ENCODE measurements around the gene RGS17. TPM values are rescaled to one million over a fixed set of nuclear protein-coding genes. Genes with fewer than 3 reads are reported as not detected.

Gene RGS17
- total RNA-seq, 1 donor from 2014 or later: 8.1 TPM

- no peak overlapping the region for H3K27ac ChIP-seq
- peaks cover 3% of the 10 kb centered on the region for H3K36me3 ChIP-seq
- peaks cover 16% of the 10 kb centered on the region for H3K4me1 Mint-ChIP-seq
- H3K4me2 ChIP-seq: no peak overlapping the region
- no peaks in the 10 kb centered on the region for H4K20me1 ChIP-seq (ENCODE audit: low read depth)
- TF ChIP-seq EZH2phosphoT487 (IDR thresholded peaks at IDR 0.05) (no peak), CTCF (IDR thresholded peaks at IDR 0.05) (no peak), EZH2 (IDR thresholded peaks at IDR 0.05) (no peak)
- no peaks in the 10 kb centered on the region for H3K79me2 ChIP-seq (ENCODE audit: low read depth)
- H2AFZ ChIP-seq (replicated peaks): no peak overlapping the region
- peaks cover 7% of the 10 kb centered on the region for H3K9me3 Mint-ChIP-seq
- H3K27me3 Mint-ChIP-seq (ENCODE audit: insufficient read depth, low read depth): peaks cover 2% of the 10 kb centered on the region
- H3F3A ChIP-seq (ENCODE audit: low read depth): no peaks in the 10 kb centered on the region
- DNase-seq (ENCODE audit: low spot score): no peak
- peaks cover 6% of the 10 kb centered on the region for H3K36me3 Mint-ChIP-seq
- H3K4me3 ChIP-seq: no peak overlapping the region
- H3K27me3 ChIP-seq: no peaks in the 10 kb centered on the region
- peaks cover 3% of the 10 kb centered on the region for H3K4me1 ChIP-seq
- peaks cover under 1% of the 10 kb centered on the region for H3K9me3 ChIP-seq (ENCODE audit: low read depth)
- no peak overlapping the region for H3K4me3 Mint-ChIP-seq
- H3K9ac ChIP-seq: no peak overlapping the region
- H3K27ac Mint-ChIP-seq: no peak overlapping the region
These were observed 72.8 kb downstream of the RGS17 start for GRCh38 chr6:153058291-153058690.

- TF ChIP-seq CTCF (IDR thresholded peaks at IDR 0.05) (no peak), EZH2 (IDR thresholded peaks at IDR 0.05) (no peak), EZH2phosphoT487 (IDR thresholded peaks at IDR 0.05) (no peak)
- H3K27me3 Mint-ChIP-seq (ENCODE audit: insufficient read depth, low read depth): peaks cover 2% of the 10 kb centered on the region
- Histone ChIP-seq H3K79me2 (ENCODE audit: low read depth) (no peaks in the 10 kb centered on the region), H3K4me1 (peaks cover 3% of the 10 kb centered on the region), H4K20me1 (ENCODE audit: low read depth) (no peaks in the 10 kb centered on the region), H2AFZ (replicated peaks) (no peak overlapping the region), H3K4me3 (no peak overlapping the region), H3K9ac (no peak overlapping the region), H3K36me3 (no peaks in the 10 kb centered on the region), H3K27me3 (no peaks in the 10 kb centered on the region), H3F3A (ENCODE audit: low read depth) (no peaks in the 10 kb centered on the region), H3K4me2 (no peak overlapping the region), H3K9me3 (ENCODE audit: low read depth) (no peaks in the 10 kb centered on the region), H3K27ac (no peak overlapping the region)
- no peak for DNase-seq (ENCODE audit: low spot score)
- peaks cover 2% of the 10 kb centered on the region for H3K36me3 Mint-ChIP-seq
- peaks cover 4% of the 10 kb centered on the region for H3K9me3 Mint-ChIP-seq
- no peak overlapping the region for H3K27ac Mint-ChIP-seq
- H3K4me1 Mint-ChIP-seq: peaks cover 16% of the 10 kb centered on the region
- no peak overlapping the region for H3K4me3 Mint-ChIP-seq
These were observed 74.8 kb downstream of the RGS17 start for GRCh38 chr6:153056308-153056707.

GRCh38 chr6:153051801-153052200 is 79.3 kb downstream of the RGS17 start:
- no peak overlapping the region for H3K4me3 ChIP-seq
- no peaks in the 10 kb centered on the region for H3K27me3 ChIP-seq
- no peaks in the 10 kb centered on the region for H3K9me3 ChIP-seq (ENCODE audit: low read depth)
- no peak overlapping the region for H3K9ac ChIP-seq
- Mint-ChIP-seq H3K4me1 (no peaks in the 10 kb centered on the region), H3K9me3 (peaks cover 7% of the 10 kb centered on the region), H3K36me3 (peaks cover 2% of the 10 kb centered on the region), H3K4me3 (no peak overlapping the region), H3K27me3 (ENCODE audit: insufficient read depth, low read depth) (no peaks in the 10 kb centered on the region), H3K27ac (no peak overlapping the region)
- TF ChIP-seq EZH2phosphoT487 (IDR thresholded peaks at IDR 0.05) (no peak), CTCF (IDR thresholded peaks at IDR 0.05) (no peak), EZH2 (IDR thresholded peaks at IDR 0.05) (no peak)
- no peak overlapping the region for H2AFZ ChIP-seq (replicated peaks)
- H3F3A ChIP-seq (ENCODE audit: low read depth): no peaks in the 10 kb centered on the region
- no peak overlapping the region for H3K27ac ChIP-seq
- no peaks in the 10 kb centered on the region for H3K36me3 ChIP-seq
- no peaks in the 10 kb centered on the region for H3K79me2 ChIP-seq (ENCODE audit: low read depth)
- no peak overlapping the region for H3K4me2 ChIP-seq
- H3K4me1 ChIP-seq: peaks cover 9% of the 10 kb centered on the region
- no peak for DNase-seq (ENCODE audit: low spot score)
- no peaks in the 10 kb centered on the region for H4K20me1 ChIP-seq (ENCODE audit: low read depth)
